ENCODE measurements around the gene AGBL1.

- TF ChIP-seq POLR2A (IDR thresholded peaks at IDR 0.05) = no peak
- TF ChIP-seq CTCF (IDR thresholded peaks at IDR 0.05) = no peak
- no peak for TF ChIP-seq EP300 (IDR thresholded peaks at IDR 0.05; ENCODE audit: low read depth)
- no peak for TF ChIP-seq POLR2AphosphoS5 (IDR thresholded peaks at IDR 0.05)
Measured at GRCh38 chr15:86121568-86122225, 42.0 kb downstream of the AGBL1 start.

Measured in transverse colon (tissue), 4 donors.